NCI-H1694 treated with DMSO at 0.1 percent for 48 hours (cell line): ENCODE measurements around the gene REEP1.

Experiments used
- DNase-seq: peaks from one replicate; lab custom pipeline; 2025; lab: John Stamatoyannopoulos, UW

The REEP1 gene

DNA sequence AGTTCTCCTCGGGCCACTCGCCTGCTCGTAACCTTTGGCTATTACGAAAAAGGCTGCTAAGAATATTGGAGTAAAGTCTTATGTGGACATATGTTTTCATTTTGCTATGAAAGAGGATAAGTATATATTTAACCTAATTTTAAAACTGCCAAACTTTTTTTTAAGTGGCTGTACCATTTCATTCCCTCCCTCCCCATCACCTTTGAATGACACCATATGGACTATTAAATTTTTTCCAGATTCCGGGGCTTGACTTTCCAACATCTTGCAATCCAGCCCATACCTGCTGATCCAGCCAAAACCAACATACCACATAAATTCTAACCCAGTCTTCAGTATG, 31.5 kb downstream of the REEP1 start:
- DNase-seq = no peak

- DNase-seq = peak; percentile 39
Measured at GRCh38 chr2:86305195-86305914, 32.1 kb downstream of the REEP1 start.

DNA sequence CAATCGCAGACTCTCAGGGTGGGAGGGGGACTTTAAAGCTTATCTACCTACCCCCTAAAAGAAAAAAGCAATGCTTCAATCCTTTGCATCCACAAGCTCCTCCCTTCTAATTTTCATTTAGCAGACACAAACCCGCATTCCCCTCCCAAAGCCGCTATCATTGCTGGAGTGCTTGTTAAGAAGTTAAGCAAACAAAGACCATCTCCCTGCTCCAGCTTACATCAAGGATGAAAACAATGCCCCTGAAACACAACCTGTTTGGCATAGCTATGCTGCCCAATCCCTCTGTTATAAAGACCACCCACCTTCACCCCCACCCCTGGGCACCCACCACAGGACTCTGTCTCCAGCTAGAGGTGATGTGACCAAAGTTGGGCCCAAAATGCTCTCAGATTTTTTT, 33.0 kb downstream of the REEP1 start:
- peak; percentile 18 for DNase-seq

DNA sequence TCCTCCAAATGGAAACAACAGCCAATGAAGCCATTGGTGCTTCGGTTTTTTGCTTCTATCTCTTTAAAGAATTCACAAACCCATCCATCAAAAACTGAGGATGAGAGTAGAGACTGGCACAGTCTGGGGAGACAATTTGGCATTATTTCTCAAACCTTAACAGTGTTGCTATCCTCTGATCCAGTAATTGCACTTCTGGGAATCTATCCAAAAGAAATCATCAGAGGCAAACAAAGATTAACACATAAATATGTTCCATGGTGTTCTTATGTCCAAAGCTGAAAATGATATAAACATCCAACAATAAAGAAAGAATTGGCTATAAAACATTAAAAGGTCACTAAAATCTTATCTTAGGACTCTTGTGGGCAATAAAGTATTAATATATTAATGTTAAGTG, 35.1 kb downstream of the REEP1 start:
- peak; percentile 70 for DNase-seq

DNA sequence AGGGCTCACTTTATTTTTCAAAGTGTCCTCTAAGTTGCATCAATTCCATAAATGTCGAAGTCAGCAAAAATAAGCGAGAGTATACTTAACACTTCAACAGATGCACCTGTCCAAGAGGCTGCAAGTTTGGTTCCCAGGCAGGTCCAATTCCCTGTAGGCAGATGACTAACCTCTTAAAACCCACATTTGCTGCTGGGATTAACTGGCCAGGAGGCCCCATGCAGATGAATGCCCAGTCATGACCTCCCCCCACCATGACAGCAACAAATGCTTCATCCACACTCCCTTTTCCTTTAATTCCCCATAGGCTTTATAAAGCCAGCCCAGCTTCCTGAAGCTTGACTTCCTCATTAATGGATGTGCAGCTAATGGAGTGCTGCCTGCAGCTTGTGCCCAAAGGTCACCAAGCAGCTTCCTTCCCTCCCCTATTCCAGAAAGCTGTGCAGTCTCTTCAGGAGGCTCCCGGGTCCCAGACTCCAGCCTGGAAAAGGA, 35.7 kb downstream of the REEP1 start:
- DNase-seq = no peak

DNA sequence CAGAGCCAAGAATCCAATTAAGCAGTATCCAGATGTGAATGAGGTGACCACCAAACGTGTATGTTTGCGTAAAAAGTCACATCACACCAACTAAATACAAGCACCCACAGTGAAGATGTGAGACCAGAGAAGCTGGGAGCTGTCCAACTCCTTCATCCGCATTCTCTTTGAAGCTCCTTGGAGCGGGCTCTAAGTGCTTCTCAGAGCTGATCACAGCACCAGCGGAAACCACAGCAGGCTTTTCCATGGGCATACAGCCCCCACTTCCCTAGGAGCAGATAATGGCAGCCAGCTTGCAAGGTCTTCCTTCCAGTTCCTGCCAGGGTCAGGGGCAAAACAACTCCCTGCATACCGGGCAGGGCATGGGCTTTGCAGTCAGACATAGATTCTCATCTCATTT, 36.4 kb downstream of the REEP1 start:
- no peak for DNase-seq

GRCh38 chr2:86300496-86300895, 36.9 kb downstream of the REEP1 start:
- DNase-seq = no peak

DNA sequence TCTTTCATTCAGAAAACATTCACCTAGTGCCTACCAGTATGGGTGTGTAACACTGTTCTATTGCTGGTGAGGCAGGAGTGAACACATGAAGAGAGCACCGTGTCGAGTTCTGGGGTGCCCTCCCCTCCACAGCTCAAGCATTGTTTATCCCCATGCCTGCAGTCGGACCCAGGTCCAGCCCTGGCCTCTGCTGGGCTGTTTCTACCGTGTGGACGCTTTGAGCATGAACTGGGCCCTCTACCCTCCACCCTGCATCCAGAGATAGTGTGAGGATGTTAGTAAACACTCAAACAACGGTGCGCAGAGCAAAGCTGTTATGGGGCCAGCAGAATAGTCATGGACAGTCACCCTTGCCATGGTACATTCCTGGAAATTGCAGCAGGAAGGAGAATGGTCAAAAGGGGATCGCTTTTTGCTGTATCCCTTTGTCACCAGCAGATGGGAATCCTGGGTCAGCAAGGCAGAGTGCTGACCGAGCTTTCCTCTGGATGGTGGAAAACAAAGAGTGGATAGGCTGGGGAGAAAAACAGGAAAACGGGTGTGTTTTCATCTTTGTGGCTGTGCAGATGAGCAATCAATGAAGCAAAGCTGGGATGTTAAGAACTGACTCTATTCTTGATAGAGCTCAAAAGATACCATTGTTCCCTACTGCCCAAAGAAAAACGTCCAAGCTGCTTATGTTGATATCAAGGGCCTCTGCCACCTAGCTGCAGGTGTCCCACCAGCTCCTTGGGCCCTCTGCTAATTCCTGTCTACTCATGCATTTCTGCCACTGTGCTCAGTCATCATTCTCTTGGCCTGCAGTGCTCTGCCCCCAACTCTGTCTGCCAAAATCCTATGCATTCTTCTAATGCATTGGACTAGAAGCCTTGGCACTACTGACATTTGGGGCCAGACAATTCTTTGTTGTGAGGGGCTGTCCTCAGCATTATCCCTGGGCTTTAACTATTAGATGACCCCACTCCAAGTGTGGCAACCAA, 38.7 kb downstream of the REEP1 start:
- no peak for DNase-seq

DNA sequence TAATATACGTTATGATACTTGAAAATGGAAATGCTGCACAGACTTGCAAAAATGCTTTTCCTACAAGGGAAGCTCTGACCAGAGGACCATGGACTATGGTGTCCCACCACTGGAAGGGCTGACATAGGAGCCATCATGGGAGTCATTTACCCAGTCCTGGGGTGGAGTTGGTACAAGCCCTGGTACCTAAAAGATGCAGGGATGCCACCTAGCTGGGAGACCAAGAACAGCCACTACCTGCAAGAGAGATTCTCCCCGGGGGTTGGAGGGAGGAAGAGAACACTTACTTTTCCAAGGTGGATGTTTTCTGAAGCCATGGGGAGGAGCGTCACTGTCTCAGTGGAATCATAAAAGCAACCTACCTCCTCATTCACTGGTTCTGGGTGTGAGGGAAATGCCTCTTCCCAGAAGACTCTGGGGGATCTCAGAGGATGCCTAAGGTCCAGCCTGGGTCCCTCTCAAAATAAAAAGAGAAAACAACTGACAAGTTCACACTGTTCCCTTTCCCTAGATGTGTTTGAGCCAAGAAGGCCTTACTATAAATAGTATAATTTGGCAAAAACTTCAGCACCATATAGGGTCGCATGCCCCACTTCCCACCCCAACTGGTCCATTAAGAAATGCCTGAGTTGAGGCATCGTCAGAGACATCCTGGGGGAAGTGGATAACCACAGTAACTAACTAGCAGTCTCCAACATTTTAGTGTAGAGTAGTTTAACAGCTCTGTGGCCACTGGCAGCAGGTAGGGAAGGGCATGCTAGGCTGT, 39.9 kb downstream of the REEP1 start:
- no peak for DNase-seq

DNA sequence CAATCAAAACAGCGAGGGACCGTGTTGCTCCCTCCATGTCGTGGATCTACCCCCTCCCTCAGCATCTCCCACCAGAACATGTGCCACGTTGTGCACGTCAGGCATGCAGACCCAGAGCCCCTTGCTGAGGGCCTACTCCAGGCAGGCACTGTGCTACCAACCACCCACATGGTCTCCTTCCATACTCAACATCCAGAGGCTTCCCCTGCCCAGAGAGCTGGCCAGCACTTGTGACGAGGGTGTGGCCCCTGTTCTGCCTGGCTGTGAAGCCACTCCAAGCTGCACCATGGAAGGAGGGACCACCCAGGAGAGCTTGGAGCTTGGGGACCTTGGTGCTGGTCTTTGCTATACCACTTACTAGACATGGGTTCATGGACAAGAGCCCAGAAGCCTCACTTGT, 40.5 kb downstream of the REEP1 start:
- DNase-seq = no peak

- no peak for DNase-seq
Measured at GRCh38 chr2:86295066-86295465, 42.4 kb downstream of the REEP1 start.

GRCh38 chr2:86293612-86294011, 43.8 kb downstream of the REEP1 start:
- peak; percentile 69 for DNase-seq

GRCh38 chr2:86292571-86293515, 44.6 kb downstream of the REEP1 start:
- no peak for DNase-seq

DNA sequence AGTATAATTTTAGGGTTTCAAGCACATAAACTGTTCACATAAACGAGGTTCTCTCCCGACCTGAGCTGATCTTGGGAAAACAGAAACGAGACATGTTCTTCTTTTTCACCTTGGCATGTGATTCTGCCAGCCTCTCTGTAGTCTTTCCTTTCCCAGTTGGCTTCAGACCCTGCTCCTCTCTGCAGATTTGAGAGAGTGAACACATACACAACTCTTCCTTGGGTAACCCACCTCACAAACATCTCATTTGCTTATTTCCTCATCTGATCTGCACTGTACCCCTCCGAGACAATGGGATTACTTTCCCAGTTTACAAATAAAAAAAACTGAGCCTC, 46.1 kb downstream of the REEP1 start:
- no peak for DNase-seq

DNA sequence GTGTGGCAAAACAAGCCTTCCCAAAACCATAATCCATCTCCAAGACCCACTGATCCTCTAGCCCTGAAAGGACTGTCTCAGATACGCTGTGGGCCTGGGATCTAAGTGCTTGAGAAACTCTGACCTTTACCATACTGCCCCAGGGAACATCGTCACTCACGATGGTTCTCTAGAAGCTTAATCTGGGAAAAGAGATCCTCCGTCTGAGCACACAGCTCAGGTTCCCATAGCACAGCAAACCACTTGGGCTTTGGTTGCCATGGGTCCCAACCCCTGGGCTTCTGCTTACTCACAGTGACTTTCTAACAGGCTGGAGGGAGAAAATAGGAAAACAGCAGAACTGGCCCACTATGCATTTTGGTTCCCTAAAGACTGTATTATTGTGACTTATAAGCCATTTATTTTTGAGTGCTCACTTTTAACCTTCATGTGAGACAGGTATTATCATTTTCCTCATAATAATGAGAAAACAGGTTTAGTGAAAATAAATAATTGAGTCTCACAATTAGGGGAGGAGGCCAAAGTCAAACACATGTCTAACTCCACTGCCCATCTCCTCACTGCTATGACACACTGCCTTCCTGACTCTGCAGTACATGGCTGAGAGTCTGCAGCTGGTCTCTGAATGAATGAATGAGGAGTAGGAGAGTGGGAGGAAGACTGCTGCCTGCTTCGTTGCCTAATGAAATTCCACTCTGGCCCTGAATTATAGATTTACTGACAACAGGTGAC, 46.7 kb downstream of the REEP1 start:
- DNase-seq = no peak

DNA sequence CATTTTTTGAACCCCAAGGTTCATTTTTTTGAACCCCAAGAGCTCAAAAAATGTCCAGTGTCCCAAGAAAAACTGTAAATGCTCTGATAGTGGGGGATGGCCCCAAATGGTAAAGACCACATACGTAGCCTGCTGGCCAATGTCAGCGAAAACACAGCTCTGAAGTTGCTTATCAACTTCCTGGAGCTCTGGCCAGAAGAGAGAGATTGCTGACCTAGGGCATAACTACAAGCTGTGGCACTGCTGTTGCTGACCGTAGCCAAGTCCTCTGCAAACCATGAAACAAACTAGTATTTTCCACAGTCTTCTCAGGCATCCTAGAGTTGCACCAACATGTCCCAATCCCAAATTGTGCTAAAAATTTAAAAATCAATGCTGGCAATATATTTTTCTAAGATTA, 50.9 kb downstream of the REEP1 start:
- no peak for DNase-seq

DNA sequence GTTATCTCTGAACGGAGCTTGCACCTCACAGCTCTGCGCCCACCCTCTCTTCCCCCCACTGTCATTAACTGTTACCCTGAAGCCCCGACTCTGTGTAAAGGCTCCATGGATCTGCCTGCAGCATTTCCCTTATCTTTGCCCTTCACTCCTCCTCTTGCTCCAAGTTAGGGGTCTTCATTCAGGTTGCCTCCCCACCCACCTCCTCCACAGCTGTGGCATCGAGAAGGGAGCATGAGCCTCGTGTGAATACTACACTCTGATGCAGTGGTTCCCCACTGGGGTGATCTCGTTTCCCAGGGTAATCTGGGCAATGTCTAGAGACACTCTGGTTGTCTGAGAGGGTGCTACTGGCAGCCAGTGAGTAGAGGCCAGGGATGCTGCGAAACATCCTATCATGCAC, 51.4 kb downstream of the REEP1 start:
- no peak for DNase-seq

DNA sequence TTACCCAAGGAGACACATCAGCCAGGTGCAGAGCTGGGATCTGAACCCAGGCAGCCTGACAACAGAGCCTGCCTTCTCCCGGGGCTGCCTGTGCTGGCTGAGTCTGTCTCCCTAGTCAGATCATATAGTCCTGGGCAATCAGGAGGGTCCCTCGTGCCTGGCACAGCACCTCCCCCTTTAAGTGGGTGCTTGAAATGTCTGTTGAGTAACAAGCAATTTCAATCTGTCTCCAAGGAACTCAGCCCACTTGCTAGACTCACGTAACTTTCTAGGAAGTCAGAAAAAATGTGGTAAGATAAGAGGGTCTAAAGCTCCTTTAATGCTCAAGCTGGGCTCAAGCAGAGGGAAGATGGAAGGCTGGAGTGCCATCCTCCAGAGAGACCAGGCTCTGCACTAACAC, 51.9 kb downstream of the REEP1 start:
- DNase-seq = no peak

DNA sequence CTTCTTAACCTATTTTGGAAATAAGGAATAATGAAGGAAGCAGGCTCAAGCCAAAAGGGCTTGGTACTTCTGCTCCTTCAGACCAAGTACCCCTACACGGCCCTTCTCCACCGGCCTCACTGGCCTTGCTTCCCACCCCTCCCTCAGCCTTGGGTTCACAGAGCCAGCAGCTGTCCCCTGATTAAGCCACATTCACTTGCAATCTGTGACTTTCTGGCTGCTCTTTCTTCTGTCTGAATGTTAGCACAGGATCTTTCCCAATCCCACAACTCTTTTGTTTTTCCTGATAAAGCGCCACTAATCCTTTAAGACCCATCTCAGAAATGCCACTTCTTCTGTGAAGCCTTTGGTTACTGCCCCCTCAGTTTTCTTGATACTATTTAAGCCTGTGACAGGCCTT, 52.4 kb downstream of the REEP1 start:
- no peak for DNase-seq

DNA sequence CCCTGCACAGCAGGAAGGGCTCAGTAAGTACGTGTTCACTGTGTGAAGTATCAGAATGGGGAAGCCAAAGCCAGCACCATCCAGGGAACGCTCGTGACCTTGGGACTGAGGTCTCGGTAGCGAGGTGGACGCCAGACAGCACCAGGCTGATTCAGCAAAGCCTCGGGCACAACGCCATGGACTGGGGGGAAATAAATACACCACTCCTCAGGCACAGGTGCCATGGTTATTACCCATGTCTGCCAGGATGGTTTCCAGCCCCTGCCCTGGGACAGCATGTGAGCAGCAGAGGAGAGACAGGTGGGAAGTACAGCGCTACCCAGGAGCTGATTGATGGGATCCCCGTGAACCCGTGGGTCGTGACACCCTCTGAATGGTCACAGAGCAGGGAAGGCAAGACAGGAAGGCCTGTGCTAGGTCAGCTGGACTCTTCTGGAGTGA, 53.0 kb downstream of the REEP1 start:
- DNase-seq = no peak
